OCI-LY3 (cell line): Measurements from ENCODE around the gene UBQLN4.

Experiments used
- EZH2phosphoT487 ChIP-seq: fragments of 200-600 bp; shearing (Covaris generic); IDR thresholded peaks from 2 replicates; pipeline ENCODE4 v1.6.1; 2018; ENCODE audit warnings: antibody characterized with exemption, mixed run types, low read depth
- TF ChIP-seq, protein P1 (sequence below): fragments of 200-600, 300-600 bp; sonication (generic); IDR thresholded peaks from 2 replicates; pipeline ENCODE4 v1.5.1; 2014; ENCODE audit warnings: antibody characterized with exemption, low read length, low read depth

DNA sequence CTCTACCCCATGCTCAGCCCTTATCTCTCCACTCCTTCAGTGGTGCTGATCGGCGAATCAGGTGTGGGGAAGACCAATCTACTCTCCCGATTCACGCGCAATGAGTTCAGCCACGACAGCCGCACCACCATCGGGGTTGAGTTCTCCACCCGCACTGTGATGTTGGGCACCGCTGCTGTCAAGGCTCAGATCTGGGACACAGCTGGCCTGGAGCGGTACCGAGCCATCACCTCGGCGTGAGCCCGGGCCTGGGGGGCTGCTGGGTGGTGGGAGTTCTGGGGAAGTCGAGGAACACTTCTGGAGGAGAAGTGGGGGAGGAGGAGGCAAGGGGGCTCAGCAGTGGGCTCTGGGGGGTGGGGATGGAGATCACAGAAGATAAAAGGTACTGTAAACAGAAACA is 12.3 kb upstream of the UBQLN4 start:
- TF ChIP-seq, protein P1, sequence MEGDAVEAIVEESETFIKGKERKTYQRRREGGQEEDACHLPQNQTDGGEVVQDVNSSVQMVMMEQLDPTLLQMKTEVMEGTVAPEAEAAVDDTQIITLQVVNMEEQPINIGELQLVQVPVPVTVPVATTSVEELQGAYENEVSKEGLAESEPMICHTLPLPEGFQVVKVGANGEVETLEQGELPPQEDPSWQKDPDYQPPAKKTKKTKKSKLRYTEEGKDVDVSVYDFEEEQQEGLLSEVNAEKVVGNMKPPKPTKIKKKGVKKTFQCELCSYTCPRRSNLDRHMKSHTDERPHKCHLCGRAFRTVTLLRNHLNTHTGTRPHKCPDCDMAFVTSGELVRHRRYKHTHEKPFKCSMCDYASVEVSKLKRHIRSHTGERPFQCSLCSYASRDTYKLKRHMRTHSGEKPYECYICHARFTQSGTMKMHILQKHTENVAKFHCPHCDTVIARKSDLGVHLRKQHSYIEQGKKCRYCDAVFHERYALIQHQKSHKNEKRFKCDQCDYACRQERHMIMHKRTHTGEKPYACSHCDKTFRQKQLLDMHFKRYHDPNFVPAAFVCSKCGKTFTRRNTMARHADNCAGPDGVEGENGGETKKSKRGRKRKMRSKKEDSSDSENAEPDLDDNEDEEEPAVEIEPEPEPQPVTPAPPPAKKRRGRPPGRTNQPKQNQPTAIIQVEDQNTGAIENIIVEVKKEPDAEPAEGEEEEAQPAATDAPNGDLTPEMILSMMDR, result no peak
- no peak for TF ChIP-seq EZH2phosphoT487
